ENCODE data around the gene HECTD4. TPM values are rescaled to one million over a fixed set of nuclear protein-coding genes. Genes with fewer than 3 reads are reported as not detected.

The HECTD4 gene
- total and polyA plus RNA-seq, 9 of the 15 experiments (the other 6 are each of a cell fraction or from before 2014, with no cell fraction given): 3.5 to 33.3 (median 13.5) TPM

DNA sequence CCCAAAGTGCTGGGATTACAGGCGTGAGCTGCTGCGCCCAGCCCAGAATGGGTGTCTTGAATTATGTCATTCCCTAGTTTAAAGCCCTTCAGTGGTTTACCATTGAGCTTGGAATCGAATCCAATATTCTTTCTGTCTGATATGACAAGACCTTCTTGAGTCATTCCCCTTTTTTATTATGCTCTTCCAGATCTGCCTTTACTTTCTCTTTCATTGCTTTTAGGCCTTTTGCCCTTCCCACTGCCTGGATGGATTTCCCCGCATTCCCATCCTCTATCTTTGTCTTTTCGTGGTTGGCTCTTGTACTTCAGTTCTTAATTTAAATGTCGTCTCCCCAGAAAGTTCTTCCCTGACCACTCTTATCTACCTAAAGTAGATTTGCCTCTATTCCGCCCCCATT lies 255.3 kb downstream of the HECTD4 start:
- Histone ChIP-seq H3K9me1 (ENCODE audit: control insufficient read depth, insufficient read depth, low read length) (no peaks in the 10 kb centered on the region), H3K9ac (ENCODE audit: insufficient read depth in 1 of 2, low read depth in 2 of 2, low read length in 2 of 2) (peak overlapping the region; percentile 84 to 99; a peak in 2 of 4 replicates), H3K4me2 (ENCODE audit: insufficient read depth, low read length) (peak overlapping the region; percentile 96), H2AFZ (ENCODE audit: low read depth, low read length) (no peak overlapping the region), H3K27me3 (ENCODE audit: control insufficient read depth in 2 of 2, insufficient read depth in 2 of 2, low read length in 2 of 2) (no peaks in the 10 kb centered on the region), H3K4me1 (replicated peaks in 1 of 2; ENCODE audit: control insufficient read depth in 2 of 2, insufficient read depth in 2 of 2, low read length in 2 of 2) (peaks cover 48 to 50% of the 10 kb centered on the region in 2 experiments), H4K20me1 (replicated peaks; ENCODE audit: control insufficient read depth, insufficient read depth, low read length) (no peaks in the 10 kb centered on the region), H3K79me2 (ENCODE audit: control insufficient read depth, insufficient read depth, low read length) (peaks cover 60% of the 10 kb centered on the region), H3K27ac (ENCODE audit: extremely low read depth, low read depth, low read length) (no peak overlapping the region), H3K9me3 (replicated peaks; ENCODE audit: control insufficient read depth, insufficient read depth, low read depth, low read length) (no peaks in the 10 kb centered on the region), H3K4me3 (peak overlapping the region; percentile 88; the same call in 1 of the 2 replicates), H3K36me3 (ENCODE audit: control insufficient read depth, insufficient read depth, low read length) (peaks cover 8% of the 10 kb centered on the region; the same call in 2 of the 3 replicates)
- in situ Hi-C loops (cut with MboI) (no loop called here), intact Hi-C loops (cut with micrococcal nuclease) (no loop called here)
- FAIRE-seq (no peak), DNase-seq (ENCODE audit: extremely low read depth in 1 of 4, low spot score in 3 of 4) (no peak), ATAC-seq (no peak)
- POLR2A ChIA-PET: interaction anchor here (0.6 to 3.2 kb wide), 5 partner anchors 11 to 35 kb away, joined by 4 to 45 read pairs (median 6); partner anchors contain the start of gene NAA25
- TF ChIP-seq GABPB1 (CRISPR knock-in tag; IDR thresholded peaks at IDR 0.05): 0 out of 2 replicates have a peak, but pooled peaks have one; percentile 18
- no peak for TF ChIP-seq MECOM (CRISPR knock-in tag; IDR thresholded peaks at IDR 0.05)
- no peak for TF ChIP-seq POLR2B (IDR thresholded peaks at IDR 0.05; ENCODE audit: low read depth, partially characterized antibody)
- no peak for TF ChIP-seq ARNT (IDR thresholded peaks at IDR 0.05)
- BruUV-seq (replicated peaks): no TSS peak
- CTCF ChIA-PET (ENCODE audit: low intra/inter-chr PET ratio): no interaction called here
- whole genome bisulfite sequencing (ENCODE audit: insufficient coverage, low coverage, missing lambda C conversion rate): 45% methylated on average over 7 of the region's 7 CpGs

DNA sequence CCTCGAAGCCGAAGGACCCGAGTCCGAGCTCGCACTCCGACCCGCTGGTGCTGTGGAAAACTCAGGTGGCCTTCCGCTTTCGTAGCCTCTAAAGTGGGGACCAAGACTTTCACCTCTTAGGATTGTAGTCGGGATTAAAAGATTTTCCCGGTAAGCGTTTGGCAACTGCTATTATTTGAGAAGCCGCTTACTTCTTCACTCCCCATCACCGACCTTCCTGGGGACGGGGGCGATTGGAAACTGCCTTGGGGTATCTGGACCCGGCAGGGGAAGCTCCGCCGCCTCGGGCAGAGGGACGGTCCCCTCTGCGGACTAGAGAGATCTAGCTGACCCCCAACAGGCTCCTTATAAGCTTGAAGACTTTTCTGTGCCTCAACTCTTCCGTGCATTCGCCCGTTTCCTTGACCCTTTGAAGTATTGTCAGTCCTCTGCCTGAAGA lies 256.2 kb downstream of the HECTD4 start:
- peak overlapping the region; percentile 88; the same call in 1 of the 2 replicates for H2AFZ ChIP-seq (ENCODE audit: low read depth, low read length)
- H3K27me3 ChIP-seq (ENCODE audit: control insufficient read depth in 2 of 2, insufficient read depth in 2 of 2, low read length in 2 of 2): no peaks in the 10 kb centered on the region
- H3K36me3 ChIP-seq (ENCODE audit: control insufficient read depth, insufficient read depth, low read length): peaks cover 4% of the 10 kb centered on the region; the same call in 1 of the 3 replicates
- intact Hi-C loops (cut with micrococcal nuclease) (no loop called here), in situ Hi-C loops (cut with MboI) (no loop called here)
- H3K9me1 ChIP-seq (ENCODE audit: control insufficient read depth, insufficient read depth, low read length): no peaks in the 10 kb centered on the region
- ATAC-seq: 0 out of 3 replicates have a peak, but pooled peaks have one; percentile 2
- H3K4me2 ChIP-seq (ENCODE audit: insufficient read depth, low read length): peak overlapping the region; percentile 96
- CTCF ChIA-PET (ENCODE audit: low intra/inter-chr PET ratio): no interaction called here
- no peaks in the 10 kb centered on the region for H3K9me3 ChIP-seq (replicated peaks; ENCODE audit: control insufficient read depth, insufficient read depth, low read depth, low read length)
- peak overlapping the region; percentile 88 for H3K27ac ChIP-seq (ENCODE audit: extremely low read depth, low read depth, low read length)
- no TSS peak for BruUV-seq (replicated peaks)
- H3K4me3 ChIP-seq: peak overlapping the region; percentile 88
- no peaks in the 10 kb centered on the region for H4K20me1 ChIP-seq (replicated peaks; ENCODE audit: control insufficient read depth, insufficient read depth, low read length)
- H3K79me2 ChIP-seq (ENCODE audit: control insufficient read depth, insufficient read depth, low read length): peaks cover 52% of the 10 kb centered on the region
- POLR2A ChIA-PET: interaction anchor here (0.6 to 3.2 kb wide), 11 partner anchors 10 to 278 kb away, joined by 3 to 45 read pairs (median 5); partner anchors contain the start of genes ERP29, NAA25 and TMEM116
- peak in 2 of 4 experiments; percentile 21 to 31 for DNase-seq (ENCODE audit: extremely low read depth in 1 of 4, low spot score in 3 of 4)
- WGBS (ENCODE audit: insufficient coverage, low coverage, missing lambda C conversion rate): under 1% methylated on average over 22 of the region's 25 CpGs
- no peak for FAIRE-seq
- H3K9ac ChIP-seq (ENCODE audit: insufficient read depth in 1 of 2, low read depth in 2 of 2, low read length in 2 of 2): peak overlapping the region; percentile 84 to 99
- peaks cover 43 to 49% of the 10 kb centered on the region in 2 experiments for H3K4me1 ChIP-seq (replicated peaks in 1 of 2; ENCODE audit: control insufficient read depth in 2 of 2, insufficient read depth in 2 of 2, low read length in 2 of 2)
- TF ChIP-seq, protein P1, sequence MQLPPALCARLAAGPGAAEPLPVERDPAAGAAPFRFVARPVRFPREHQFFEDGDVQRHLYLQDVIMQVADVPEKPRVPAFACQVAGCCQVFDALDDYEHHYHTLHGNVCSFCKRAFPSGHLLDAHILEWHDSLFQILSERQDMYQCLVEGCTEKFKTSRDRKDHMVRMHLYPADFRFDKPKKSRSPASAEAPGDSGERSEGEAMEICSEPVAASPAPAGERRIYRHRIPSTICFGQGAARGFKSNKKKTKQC (CRISPR knock-in tag; IDR thresholded peaks at IDR 0.05): peak; percentile 4; the same call in 1 of the 2 replicates
- TF ChIP-seq ZNF224 (CRISPR knock-in tag; IDR thresholded peaks at IDR 0.05): 0 out of 2 replicates have a peak, but pooled peaks have one; percentile 17
- TF ChIP-seq, protein P2, sequence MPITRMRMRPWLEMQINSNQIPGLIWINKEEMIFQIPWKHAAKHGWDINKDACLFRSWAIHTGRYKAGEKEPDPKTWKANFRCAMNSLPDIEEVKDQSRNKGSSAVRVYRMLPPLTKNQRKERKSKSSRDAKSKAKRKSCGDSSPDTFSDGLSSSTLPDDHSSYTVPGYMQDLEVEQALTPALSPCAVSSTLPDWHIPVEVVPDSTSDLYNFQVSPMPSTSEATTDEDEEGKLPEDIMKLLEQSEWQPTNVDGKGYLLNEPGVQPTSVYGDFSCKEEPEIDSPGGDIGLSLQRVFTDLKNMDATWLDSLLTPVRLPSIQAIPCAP (CRISPR knock-in tag; IDR thresholded peaks at IDR 0.05; ENCODE audit: borderline replicate concordance): peak; percentile 60; the same call in 1 of the 2 replicates
- peak; percentile 37; the same call in 1 of the 2 replicates for TF ChIP-seq ZNF143 (CRISPR knock-in tag; IDR thresholded peaks at IDR 0.05)
- no peak for TF ChIP-seq SIRT6 (IDR thresholded peaks at IDR 0.05; ENCODE audit: low read depth, low read length)
- TF ChIP-seq, protein P3, sequence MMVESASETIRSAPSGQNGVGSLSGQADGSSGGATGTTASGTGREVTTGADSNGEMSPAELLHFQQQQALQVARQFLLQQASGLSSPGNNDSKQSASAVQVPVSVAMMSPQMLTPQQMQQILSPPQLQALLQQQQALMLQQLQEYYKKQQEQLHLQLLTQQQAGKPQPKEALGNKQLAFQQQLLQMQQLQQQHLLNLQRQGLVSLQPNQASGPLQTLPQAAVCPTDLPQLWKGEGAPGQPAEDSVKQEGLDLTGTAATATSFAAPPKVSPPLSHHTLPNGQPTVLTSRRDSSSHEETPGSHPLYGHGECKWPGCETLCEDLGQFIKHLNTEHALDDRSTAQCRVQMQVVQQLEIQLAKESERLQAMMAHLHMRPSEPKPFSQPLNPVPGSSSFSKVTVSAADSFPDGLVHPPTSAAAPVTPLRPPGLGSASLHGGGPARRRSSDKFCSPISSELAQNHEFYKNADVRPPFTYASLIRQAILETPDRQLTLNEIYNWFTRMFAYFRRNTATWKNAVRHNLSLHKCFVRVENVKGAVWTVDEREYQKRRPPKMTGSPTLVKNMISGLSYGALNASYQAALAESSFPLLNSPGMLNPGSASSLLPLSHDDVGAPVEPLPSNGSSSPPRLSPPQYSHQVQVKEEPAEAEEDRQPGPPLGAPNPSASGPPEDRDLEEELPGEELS (CRISPR knock-in tag; IDR thresholded peaks at IDR 0.05; ENCODE audit: borderline replicate concordance): 0 out of 2 replicates have a peak, but pooled peaks have one; percentile 0

Measured in K562 (cell line).